Mesenchymal stem cell (in vitro differentiated cells and primary cell): ENCODE data around the gene ATAD2B.
"Not testable (repeated sequence)": the region's sequence is repeated elsewhere in the genome, so short reads cannot be mapped to it uniquely, and the experiment has no call there.

Experiments
- DNase-seq: peaks from one replicate; pipeline ENCODE4 v3.0.0-alpha.2; 2013
- H2AFZ ChIP-seq: one replicate; pipeline ENCODE4 v1.6.1; 2013; ENCODE audit warnings: low read depth, mild to moderate bottlenecking, control low read depth, inconsistent platforms, low read length, moderate library complexity
- H2AK5ac ChIP-seq: 2 replicates; pipeline ENCODE4 v1.6.1; 2013; ENCODE audit warnings: low read length, moderate library complexity, mild to moderate bottlenecking, inconsistent platforms; ENCODE audit not compliant: severe bottlenecking
- H2BK120ac ChIP-seq: one replicate; pipeline ENCODE4 v1.6.1; 2013; ENCODE audit warnings: low read depth, mild to moderate bottlenecking, inconsistent platforms, low read length, moderate library complexity
- H2BK12ac ChIP-seq, 2 experiments: one replicate each; pipeline ENCODE4 v1.6.1; 2013; ENCODE audit warnings: inconsistent platforms in 2 of 2, low read length in 2 of 2, mild to moderate bottlenecking in 2 of 2, moderate library complexity in 2 of 2, control low read depth in 1 of 2
- H2BK15ac ChIP-seq: one replicate; pipeline ENCODE4 v1.6.1; 2013; ENCODE audit warnings: mild to moderate bottlenecking, low read depth, inconsistent platforms; ENCODE audit not compliant: poor library complexity, severe bottlenecking
- H2BK5ac ChIP-seq: 2 replicates; pipeline ENCODE4 v1.6.1; 2013; ENCODE audit warnings: low read depth, mild to moderate bottlenecking, low read length, control low read depth, inconsistent platforms; ENCODE audit not compliant: poor library complexity, severe bottlenecking
- H3K14ac ChIP-seq, 2 experiments: one replicate each; pipeline ENCODE4 v1.6.1; 2013; ENCODE audit warnings: inconsistent platforms in 2 of 2, low read length in 2 of 2, control low read depth in 1 of 2, mild to moderate bottlenecking in 1 of 2, moderate library complexity in 1 of 2
- H3K18ac ChIP-seq, 2 experiments: one replicate each; pipeline ENCODE4 v1.6.1; 2013; ENCODE audit warnings: inconsistent platforms in 2 of 2, low read length in 2 of 2, control low read depth in 1 of 2, low read depth in 1 of 2, mild to moderate bottlenecking in 1 of 2
- H3K23ac ChIP-seq, 2 experiments: one replicate each; pipeline ENCODE4 v1.6.1; 2013; ENCODE audit warnings: inconsistent platforms in 2 of 2, low read length in 2 of 2, mild to moderate bottlenecking in 2 of 2, moderate library complexity in 2 of 2, control low read depth in 1 of 2
- H3K27ac ChIP-seq: 2 replicates; pipeline ENCODE4 v1.5.1; 2013; ENCODE audit warnings: mild to moderate bottlenecking, moderate library complexity, low read length, control low read depth, inconsistent platforms; ENCODE audit not compliant: poor library complexity, severe bottlenecking
- H3K27me3 ChIP-seq, 2 experiments: 2 replicates each; pipeline versions ENCODE4 v1.6.1 to v1.7.0; 2013; ENCODE audit warnings: low read length in 2 of 2, mild to moderate bottlenecking in 2 of 2, moderate library complexity in 2 of 2, control low read depth in 1 of 2, inconsistent platforms in 1 of 2; ENCODE audit not compliant: control insufficient read depth in 1 of 2, insufficient read depth in 1 of 2
- H3K36me3 ChIP-seq, 2 experiments: 2 replicates each; pipeline versions ENCODE4 v1.6.1 to v1.7.0; 2013; ENCODE audit warnings: low read length in 2 of 2, control low read depth in 1 of 2, inconsistent platforms in 1 of 2, low read depth in 1 of 2, mild to moderate bottlenecking in 1 of 2; ENCODE audit not compliant: insufficient read depth in 2 of 2, control insufficient read depth in 1 of 2
- H3K4ac ChIP-seq, 2 experiments: one replicate each; pipeline ENCODE4 v1.6.1; 2013; ENCODE audit warnings: inconsistent platforms in 2 of 2, low read length in 2 of 2, mild to moderate bottlenecking in 2 of 2, moderate library complexity in 2 of 2, control low read depth in 1 of 2, low read depth in 1 of 2
- H3K4me1 ChIP-seq: 2 replicates; pipeline ENCODE4 v1.6.1; 2013; ENCODE audit warnings: low read depth, low read length, control low read depth; ENCODE audit not compliant: control insufficient read depth, insufficient read depth
- H3K4me2 ChIP-seq: 2 replicates; pipeline ENCODE4 v1.6.1; 2013; ENCODE audit warnings: low read length, mild to moderate bottlenecking, inconsistent platforms; ENCODE audit not compliant: poor library complexity, severe bottlenecking
- H3K4me3 ChIP-seq, 2 experiments: 2 replicates each; pipeline versions ENCODE4 v1.5.1 to v1.7.0; 2013; ENCODE audit warnings: low read length in 2 of 2, mild to moderate bottlenecking in 2 of 2, control low read depth in 1 of 2, low read depth in 1 of 2; ENCODE audit not compliant: insufficient read depth in 1 of 2
- H3K79me1 ChIP-seq: replicated peaks from 2 replicates; pipeline ENCODE4 v1.6.1; 2013; ENCODE audit warnings: mild to moderate bottlenecking, control low read depth, low read length, inconsistent platforms; ENCODE audit not compliant: poor library complexity, severe bottlenecking
- H3K9ac ChIP-seq: 2 replicates; pipeline ENCODE4 v1.7.0; 2013; ENCODE audit warnings: mild to moderate bottlenecking, low read length, moderate library complexity
- H3K9me3 ChIP-seq: 2 replicates; pipeline ENCODE4 v1.7.0; 2013; ENCODE audit warnings: mild to moderate bottlenecking, low read length; ENCODE audit not compliant: control insufficient read depth
- H4K8ac ChIP-seq: one replicate; pipeline ENCODE4 v1.6.1; 2013; ENCODE audit warnings: inconsistent platforms, mild to moderate bottlenecking, low read length, moderate library complexity
- H4K91ac ChIP-seq: one replicate; pipeline ENCODE4 v1.6.1; 2013; ENCODE audit warnings: mild to moderate bottlenecking, low read length, inconsistent platforms
- WGBS: methylation state at CpG from one replicate; pipeline ENCODE4 v1.1.7; 2013; ENCODE audit warnings: mixed read lengths; 5-methylcytosine and 5-hydroxymethylcytosine counted together

ATAD2B gene

GRCh38 chr2:23784971-23785370 is 142.0 kb downstream of the ATAD2B start:
- no peak overlapping the region for H3K23ac ChIP-seq
- no peak overlapping the region for H2BK120ac ChIP-seq
- H3K14ac ChIP-seq = no peak overlapping the region
- H3K9me3 ChIP-seq = no peaks in the 10 kb centered on the region
- H3K4ac ChIP-seq = no peak overlapping the region
- no peak overlapping the region for H3K4me2 ChIP-seq
- no peaks in the 10 kb centered on the region for H3K4me1 ChIP-seq
- H2AFZ ChIP-seq = no peak overlapping the region
- no peak overlapping the region for H2BK5ac ChIP-seq
- no peak overlapping the region for H3K9ac ChIP-seq
- H3K79me1 ChIP-seq = no peaks in the 10 kb centered on the region
- H4K8ac ChIP-seq = no peak overlapping the region
- no peak overlapping the region for H3K27ac ChIP-seq
- H2AK5ac ChIP-seq = no peak overlapping the region
- DNase-seq = no peak
- H3K18ac ChIP-seq = no peak overlapping the region
- H4K91ac ChIP-seq = no peak overlapping the region
- H3K4me3 ChIP-seq = no peak overlapping the region
- no peak overlapping the region for H2BK15ac ChIP-seq
- H3K36me3 ChIP-seq = peaks cover 3 to 50% of the 10 kb centered on the region in 2 experiments
- no peaks in the 10 kb centered on the region for H3K27me3 ChIP-seq
- no peak overlapping the region for H2BK12ac ChIP-seq

GRCh38 chr2:23782646-23783045 is 144.3 kb downstream of the ATAD2B start:
- Histone ChIP-seq H3K18ac (no peak overlapping the region), H3K36me3 (peaks cover 3 to 47% of the 10 kb centered on the region in 2 experiments), H3K27me3 (no peaks in the 10 kb centered on the region), H3K79me1 (peaks cover 2% of the 10 kb centered on the region), H2BK15ac (no peak overlapping the region), H3K27ac (no peak overlapping the region), H2BK5ac (no peak overlapping the region), H3K4ac (no peak overlapping the region), H2BK120ac (no peak overlapping the region), H3K14ac (no peak overlapping the region), H3K23ac (no peak overlapping the region), H2AK5ac (no peak overlapping the region), H4K91ac (no peak overlapping the region), H2AFZ (no peak overlapping the region), H3K9me3 (no peaks in the 10 kb centered on the region), H3K4me2 (no peak overlapping the region), H3K4me1 (no peaks in the 10 kb centered on the region), H2BK12ac (no peak overlapping the region), H3K9ac (no peak overlapping the region), H4K8ac (no peak overlapping the region), H3K4me3 (no peak overlapping the region)
- WGBS = no CpG with 5 or more reads among the region's 1 CpG
- no peak for DNase-seq

- no peak overlapping the region for H2BK5ac ChIP-seq
- H2BK15ac ChIP-seq = no peak overlapping the region
- H3K27ac ChIP-seq = no peak overlapping the region
- no peaks in the 10 kb centered on the region for H3K4me1 ChIP-seq
- H2AFZ ChIP-seq = no peak overlapping the region
- H4K8ac ChIP-seq = no peak overlapping the region
- no peak overlapping the region for H2BK120ac ChIP-seq
- H3K36me3 ChIP-seq = peaks cover 3 to 51% of the 10 kb centered on the region in 2 experiments
- H2BK12ac ChIP-seq = no peak overlapping the region
- no peaks in the 10 kb centered on the region for H3K27me3 ChIP-seq
- H3K9me3 ChIP-seq = no peaks in the 10 kb centered on the region
- WGBS = 100% methylated on average over 1 of the region's 2 CpGs
- H3K18ac ChIP-seq = no peak overlapping the region
- no peak overlapping the region for H3K4me2 ChIP-seq
- H3K14ac ChIP-seq = no peak overlapping the region
- H3K9ac ChIP-seq = no peak overlapping the region
- H3K79me1 ChIP-seq = peaks cover 2% of the 10 kb centered on the region
- no peak overlapping the region for H4K91ac ChIP-seq
- H3K23ac ChIP-seq = no peak overlapping the region
- no peak overlapping the region for H3K4me3 ChIP-seq
- no peak overlapping the region for H2AK5ac ChIP-seq
- no peak overlapping the region for H3K4ac ChIP-seq
- DNase-seq = no peak
Observed at GRCh38 chr2:23782126-23782525, 144.8 kb downstream of the ATAD2B start.

GRCh38 chr2:23780465-23780864 is 146.5 kb downstream of the ATAD2B start:
- H2AK5ac ChIP-seq, H2BK12ac ChIP-seq, H2AFZ ChIP-seq, H2BK15ac ChIP-seq, H3K4me3 ChIP-seq, H3K27ac ChIP-seq, H3K9me3 ChIP-seq, H4K91ac ChIP-seq, H3K23ac ChIP-seq, H3K4ac ChIP-seq, H3K4me1 ChIP-seq, H3K27me3 ChIP-seq, H4K8ac ChIP-seq, H3K4me2 ChIP-seq, H3K79me1 ChIP-seq, H3K14ac ChIP-seq, H2BK120ac ChIP-seq, H3K9ac ChIP-seq, H2BK5ac ChIP-seq, H3K18ac ChIP-seq, DNase-seq: not testable (repeated sequence)
- peaks cover 3 to 40% of the 10 kb centered on the region in 2 experiments for H3K36me3 ChIP-seq
- WGBS = 100% methylated on average over 8 of the region's 10 CpGs
